Esophagus muscularis mucosa (tissue), 3 donors: ENCODE results near the gene MYH11.

Experiments used
- POLR2AphosphoS5 ChIP-seq, 2 donors: sonication (generic); formaldehyde crosslinking; IDR thresholded peaks; one replicate each; pipeline ENCODE4 v1.6.1; 2017; ENCODE audit warnings: antibody characterized with exemption in 2 of 2
- TF ChIP-seq, protein P1 (sequence below), 3 experiments: fragments of 200-600 bp in 2 of 3; fragments of 450-650 bp in 1 of 3; sonication (generic) in 2 of 3; IDR thresholded peaks; one replicate each; pipeline ENCODE4 v1.5.1; 2017 to 2019; ENCODE audit warnings: antibody characterized with exemption in 3 of 3, mild to moderate bottlenecking in 2 of 3, moderate library complexity in 1 of 3

- TF ChIP-seq, protein P1, sequence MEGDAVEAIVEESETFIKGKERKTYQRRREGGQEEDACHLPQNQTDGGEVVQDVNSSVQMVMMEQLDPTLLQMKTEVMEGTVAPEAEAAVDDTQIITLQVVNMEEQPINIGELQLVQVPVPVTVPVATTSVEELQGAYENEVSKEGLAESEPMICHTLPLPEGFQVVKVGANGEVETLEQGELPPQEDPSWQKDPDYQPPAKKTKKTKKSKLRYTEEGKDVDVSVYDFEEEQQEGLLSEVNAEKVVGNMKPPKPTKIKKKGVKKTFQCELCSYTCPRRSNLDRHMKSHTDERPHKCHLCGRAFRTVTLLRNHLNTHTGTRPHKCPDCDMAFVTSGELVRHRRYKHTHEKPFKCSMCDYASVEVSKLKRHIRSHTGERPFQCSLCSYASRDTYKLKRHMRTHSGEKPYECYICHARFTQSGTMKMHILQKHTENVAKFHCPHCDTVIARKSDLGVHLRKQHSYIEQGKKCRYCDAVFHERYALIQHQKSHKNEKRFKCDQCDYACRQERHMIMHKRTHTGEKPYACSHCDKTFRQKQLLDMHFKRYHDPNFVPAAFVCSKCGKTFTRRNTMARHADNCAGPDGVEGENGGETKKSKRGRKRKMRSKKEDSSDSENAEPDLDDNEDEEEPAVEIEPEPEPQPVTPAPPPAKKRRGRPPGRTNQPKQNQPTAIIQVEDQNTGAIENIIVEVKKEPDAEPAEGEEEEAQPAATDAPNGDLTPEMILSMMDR (IDR thresholded peaks at IDR 0.05) = no peak
- TF ChIP-seq POLR2AphosphoS5 (IDR thresholded peaks at IDR 0.05) = peak; percentile 37 to 84
Observed at GRCh38 chr16:15735610-15736009, 121.2 kb downstream of the MYH11 start.
